GM23338 (cell line): ENCODE results near the gene KDM6B. TPM values are rescaled to one million over a fixed set of nuclear protein-coding genes. Genes with fewer than 3 reads are reported as not detected.

Experiments used
- ATAC-seq: fragments of 200-7000 bp; cut with Tn5 transposase; 3 replicates; pipeline ENCODE4 v1.9.1; 2020
- DNase-seq: peaks from one replicate; pipeline ENCODE4 v3.0.0-alpha.2; 2015; ENCODE audit warnings: low spot score
- H2AFZ ChIP-seq: fragments of 200-600 bp; sonication (generic); 2 replicates; pipeline ENCODE4 v1.8.0; 2016; ENCODE audit warnings: antibody characterized with exemption, mild to moderate bottlenecking, moderate library complexity
- H3F3A ChIP-seq: fragments of 200-600 bp; sonication (generic); replicated peaks from 2 replicates; pipeline ENCODE4 v1.8.0; 2017; ENCODE audit warnings: antibody characterized with exemption, mixed run types, low read depth
- H3K27ac ChIP-seq: fragments of 200-600 bp; sonication (generic); 2 replicates; pipeline ENCODE4 v1.6.1; 2016; ENCODE audit warnings: low read depth
- H3K27me3 ChIP-seq: fragments of 200-600 bp; sonication (generic); 2 replicates; pipeline ENCODE4 v1.8.0; 2016; ENCODE audit warnings: mild to moderate bottlenecking, mixed run types, moderate library complexity; ENCODE audit not compliant: insufficient read depth
- H3K36me3 ChIP-seq: fragments of 200-600 bp; sonication (generic); 2 replicates; pipeline ENCODE4 v1.8.0; 2016; ENCODE audit warnings: mild to moderate bottlenecking; ENCODE audit not compliant: insufficient read depth
- H3K4me1 ChIP-seq: fragments of 200-600 bp; sonication (generic); 2 replicates; pipeline ENCODE4 v1.8.0; 2016; ENCODE audit warnings: mild to moderate bottlenecking, moderate library complexity; ENCODE audit not compliant: insufficient read depth
- H3K4me2 ChIP-seq: fragments of 200-600 bp; sonication (generic); 2 replicates; pipeline ENCODE4 v1.7.1; 2017; ENCODE audit warnings: mixed run types
- H3K4me3 ChIP-seq: fragments of 200-600 bp; sonication (generic); 2 replicates; pipeline ENCODE4 v1.6.1; 2016; ENCODE audit warnings: mixed run types
- H3K79me2 ChIP-seq: fragments of 200-600 bp; sonication (generic); replicated peaks from 2 replicates; pipeline ENCODE4 v1.8.0; 2017; ENCODE audit warnings: mild to moderate bottlenecking; ENCODE audit not compliant: insufficient read depth
- H3K9me2 ChIP-seq: fragments of 200-600 bp; sonication (generic); 2 replicates; pipeline ENCODE4 v1.8.0; 2017; ENCODE audit not compliant: insufficient read depth
- H4K20me1 ChIP-seq: fragments of 200-600 bp; sonication (generic); replicated peaks from 2 replicates; pipeline ENCODE4 v1.8.0; 2017; ENCODE audit warnings: mild to moderate bottlenecking; ENCODE audit not compliant: insufficient read depth
- H3K27ac Mint-ChIP-seq: 2 replicates; pipeline ENCODE4 v1.8.0; 2020; ENCODE audit warnings: inconsistent platforms, mild to moderate bottlenecking, moderate library complexity, mixed read lengths
- H3K27me3 Mint-ChIP-seq: 3 replicates; pipeline ENCODE4 v1.8.0; 2022; ENCODE audit warnings: low read depth, mild to moderate bottlenecking, moderate library complexity, mixed read lengths, inconsistent platforms; ENCODE audit not compliant: insufficient read depth, poor library complexity
- H3K36me3 Mint-ChIP-seq: 3 replicates; pipeline ENCODE4 v1.8.0; 2021; ENCODE audit warnings: low read depth, mild to moderate bottlenecking, inconsistent platforms, moderate library complexity, mixed read lengths
- H3K4me1 Mint-ChIP-seq: 3 replicates; pipeline ENCODE4 v1.8.0; 2020; ENCODE audit warnings: mild to moderate bottlenecking, inconsistent platforms, mixed read lengths
- H3K4me3 Mint-ChIP-seq: 3 replicates; pipeline ENCODE4 v1.8.0; 2021; ENCODE audit warnings: moderate library complexity, mild to moderate bottlenecking, inconsistent platforms, mixed read lengths
- H3K9me3 Mint-ChIP-seq: 3 replicates; pipeline ENCODE4 v1.8.0; 2020; ENCODE audit warnings: moderate library complexity, mild to moderate bottlenecking, inconsistent platforms, mixed read lengths
- EZH2 ChIP-seq: fragments of 200-600 bp; sonication (generic); IDR thresholded peaks from one replicate; pipeline ENCODE4 v1.8.0; 2017; ENCODE audit warnings: antibody characterized with exemption, mild to moderate bottlenecking, low read depth; ENCODE audit not compliant: unreplicated experiment
- EZH2phosphoT487 ChIP-seq: fragments of 200-600 bp; sonication (generic); IDR thresholded peaks from one replicate; pipeline ENCODE4 v1.8.1; 2018; ENCODE audit warnings: antibody characterized with exemption; ENCODE audit not compliant: unreplicated experiment
- JUNB ChIP-seq: IDR thresholded peaks from one replicate; pipeline ENCODE4 v1.6.1; 2016; ENCODE audit warnings: antibody characterized with exemption; ENCODE audit not compliant: unreplicated experiment
- NANOG ChIP-seq: IDR thresholded peaks from 2 replicates; pipeline ENCODE4 v1.6.1; 2016; ENCODE audit warnings: antibody characterized with exemption, borderline replicate concordance
- POLR2AphosphoS5 ChIP-seq: IDR thresholded peaks from 2 replicates; pipeline ENCODE4 v1.6.1; 2016; ENCODE audit warnings: antibody characterized with exemption, low read depth
- STAT1 ChIP-seq: IDR thresholded peaks from one replicate; pipeline ENCODE4 v1.6.1; 2016; ENCODE audit warnings: antibody characterized with exemption; ENCODE audit not compliant: unreplicated experiment
- ZNF114 ChIP-seq: fragments of 250-450 bp; sonication (Bioruptor Pico); IDR thresholded peaks from 2 replicates; pipeline ENCODE4 v1.5.0; 2020; ENCODE audit warnings: mild to moderate bottlenecking, moderate library complexity
- polyA plus RNA-seq: library from polyadenylated mRNA; unstranded; fragments of >200 nt; fragmentation: Nextera tagmentation; extraction: Ambion mirVana; gene quantifications from 2 replicates; pipeline ENCODE4 v1.2.1, GENCODE V29; 2016
- total RNA-seq: library from RNA; depleted of rRNA; stranded (reverse); fragments of >200 nt; shearing (Covaris generic); gene quantifications from 2 replicates; pipeline ENCODE4 v1.2.3, GENCODE V29; 2014
- TF ChIP-seq, protein P1 (sequence below): fragments of 250-450 bp; sonication (Bioruptor Pico); IDR thresholded peaks from 2 replicates; pipeline ENCODE4 v1.5.0; 2020; ENCODE audit warnings: mild to moderate bottlenecking, moderate library complexity
- TF ChIP-seq, protein P2 (sequence below), 2 experiments: fragments of 200-600 bp in 1 of 2; sonication (generic) in 1 of 2; conservative IDR thresholded peaks; 2 replicates each; pipeline versions ENCODE4 v1.5.1 to v1.6.1; 2016 to 2017; ENCODE audit warnings: antibody characterized with exemption in 2 of 2, low read depth in 2 of 2, mild to moderate bottlenecking in 2 of 2, moderate library complexity in 1 of 2
- TF ChIP-seq, protein P3 (sequence below): IDR thresholded peaks from 2 replicates; pipeline ENCODE4 v1.6.1; 2016; ENCODE audit warnings: antibody characterized with exemption
- TF ChIP-seq, protein P4 (sequence below): IDR thresholded peaks from one replicate; pipeline ENCODE4 v1.6.1; 2018; ENCODE audit warnings: antibody characterized with exemption; ENCODE audit not compliant: unreplicated experiment

KDM6B gene
- total and polyA plus RNA-seq, 2 experiments from 2014 or later = 1.1 to 1.4 TPM

DNA sequence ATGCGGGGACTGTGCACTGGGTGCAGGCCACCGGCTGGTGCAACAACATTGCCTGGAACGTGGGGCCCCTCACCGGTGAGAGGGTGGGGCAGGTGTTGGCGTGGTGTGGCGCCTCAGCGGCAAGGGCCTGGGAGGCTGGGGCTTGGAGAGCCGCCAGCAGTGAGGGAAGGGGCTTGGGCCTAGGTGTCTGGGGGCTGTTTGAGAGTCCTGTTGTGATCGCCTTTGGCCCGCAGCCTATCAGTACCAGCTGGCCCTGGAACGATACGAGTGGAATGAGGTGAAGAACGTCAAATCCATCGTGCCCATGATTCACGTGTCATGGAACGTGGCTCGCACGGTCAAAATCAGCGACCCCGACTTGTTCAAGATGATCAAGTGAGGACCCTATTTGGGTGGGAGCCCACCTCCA, 18.2 kb downstream of the KDM6B start:
- no peak overlapping the region for H3K27ac Mint-ChIP-seq
- peaks cover 28% of the 10 kb centered on the region for H3K27me3 Mint-ChIP-seq
- no peaks in the 10 kb centered on the region; the same call in 1 of the 2 replicates for H4K20me1 ChIP-seq
- no peak for TF ChIP-seq ZNF114 (CRISPR knock-in tag)
- TF ChIP-seq, protein P1, sequence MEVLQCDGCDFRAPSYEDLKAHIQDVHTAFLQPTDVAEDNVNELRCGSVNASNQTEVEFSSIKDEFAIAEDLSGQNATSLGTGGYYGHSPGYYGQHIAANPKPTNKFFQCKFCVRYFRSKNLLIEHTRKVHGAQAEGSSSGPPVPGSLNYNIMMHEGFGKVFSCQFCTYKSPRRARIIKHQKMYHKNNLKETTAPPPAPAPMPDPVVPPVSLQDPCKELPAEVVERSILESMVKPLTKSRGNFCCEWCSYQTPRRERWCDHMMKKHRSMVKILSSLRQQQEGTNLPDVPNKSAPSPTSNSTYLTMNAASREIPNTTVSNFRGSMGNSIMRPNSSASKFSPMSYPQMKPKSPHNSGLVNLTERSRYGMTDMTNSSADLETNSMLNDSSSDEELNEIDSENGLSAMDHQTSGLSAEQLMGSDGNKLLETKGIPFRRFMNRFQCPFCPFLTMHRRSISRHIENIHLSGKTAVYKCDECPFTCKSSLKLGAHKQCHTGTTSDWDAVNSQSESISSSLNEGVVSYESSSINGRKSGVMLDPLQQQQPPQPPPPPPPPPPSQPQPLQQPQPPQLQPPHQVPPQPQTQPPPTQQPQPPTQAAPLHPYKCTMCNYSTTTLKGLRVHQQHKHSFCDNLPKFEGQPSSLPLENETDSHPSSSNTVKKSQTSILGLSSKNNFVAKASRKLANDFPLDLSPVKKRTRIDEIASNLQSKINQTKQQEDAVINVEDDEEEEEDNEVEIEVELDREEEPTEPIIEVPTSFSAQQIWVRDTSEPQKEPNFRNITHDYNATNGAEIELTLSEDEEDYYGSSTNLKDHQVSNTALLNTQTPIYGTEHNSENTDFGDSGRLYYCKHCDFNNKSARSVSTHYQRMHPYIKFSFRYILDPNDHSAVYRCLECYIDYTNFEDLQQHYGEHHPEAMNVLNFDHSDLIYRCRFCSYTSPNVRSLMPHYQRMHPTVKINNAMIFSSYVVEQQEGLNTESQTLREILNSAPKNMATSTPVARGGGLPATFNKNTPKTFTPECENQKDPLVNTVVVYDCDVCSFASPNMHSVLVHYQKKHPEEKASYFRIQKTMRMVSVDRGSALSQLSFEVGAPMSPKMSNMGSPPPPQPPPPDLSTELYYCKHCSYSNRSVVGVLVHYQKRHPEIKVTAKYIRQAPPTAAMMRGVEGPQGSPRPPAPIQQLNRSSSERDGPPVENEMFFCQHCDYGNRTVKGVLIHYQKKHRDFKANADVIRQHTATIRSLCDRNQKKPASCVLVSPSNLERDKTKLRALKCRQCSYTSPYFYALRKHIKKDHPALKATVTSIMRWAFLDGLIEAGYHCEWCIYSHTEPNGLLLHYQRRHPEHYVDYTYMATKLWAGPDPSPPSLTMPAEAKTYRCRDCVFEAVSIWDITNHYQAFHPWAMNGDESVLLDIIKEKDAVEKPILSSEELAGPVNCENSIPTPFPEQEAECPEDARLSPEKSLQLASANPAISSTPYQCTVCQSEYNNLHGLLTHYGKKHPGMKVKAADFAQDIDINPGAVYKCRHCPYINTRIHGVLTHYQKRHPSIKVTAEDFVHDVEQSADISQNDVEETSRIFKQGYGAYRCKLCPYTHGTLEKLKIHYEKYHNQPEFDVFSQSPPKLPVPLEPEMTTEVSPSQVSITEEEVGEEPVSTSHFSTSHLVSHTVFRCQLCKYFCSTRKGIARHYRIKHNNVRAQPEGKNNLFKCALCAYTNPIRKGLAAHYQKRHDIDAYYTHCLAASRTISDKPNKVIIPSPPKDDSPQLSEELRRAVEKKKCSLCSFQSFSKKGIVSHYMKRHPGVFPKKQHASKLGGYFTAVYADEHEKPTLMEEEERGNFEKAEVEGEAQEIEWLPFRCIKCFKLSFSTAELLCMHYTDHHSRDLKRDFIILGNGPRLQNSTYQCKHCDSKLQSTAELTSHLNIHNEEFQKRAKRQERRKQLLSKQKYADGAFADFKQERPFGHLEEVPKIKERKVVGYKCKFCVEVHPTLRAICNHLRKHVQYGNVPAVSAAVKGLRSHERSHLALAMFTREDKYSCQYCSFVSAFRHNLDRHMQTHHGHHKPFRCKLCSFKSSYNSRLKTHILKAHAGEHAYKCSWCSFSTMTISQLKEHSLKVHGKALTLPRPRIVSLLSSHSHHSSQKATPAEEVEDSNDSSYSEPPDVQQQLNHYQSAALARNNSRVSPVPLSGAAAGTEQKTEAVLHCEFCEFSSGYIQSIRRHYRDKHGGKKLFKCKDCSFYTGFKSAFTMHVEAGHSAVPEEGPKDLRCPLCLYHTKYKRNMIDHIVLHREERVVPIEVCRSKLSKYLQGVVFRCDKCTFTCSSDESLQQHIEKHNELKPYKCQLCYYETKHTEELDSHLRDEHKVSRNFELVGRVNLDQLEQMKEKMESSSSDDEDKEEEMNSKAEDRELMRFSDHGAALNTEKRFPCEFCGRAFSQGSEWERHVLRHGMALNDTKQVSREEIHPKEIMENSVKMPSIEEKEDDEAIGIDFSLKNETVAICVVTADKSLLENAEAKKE (CRISPR knock-in tag) = no peak
- TF ChIP-seq, protein P2, sequence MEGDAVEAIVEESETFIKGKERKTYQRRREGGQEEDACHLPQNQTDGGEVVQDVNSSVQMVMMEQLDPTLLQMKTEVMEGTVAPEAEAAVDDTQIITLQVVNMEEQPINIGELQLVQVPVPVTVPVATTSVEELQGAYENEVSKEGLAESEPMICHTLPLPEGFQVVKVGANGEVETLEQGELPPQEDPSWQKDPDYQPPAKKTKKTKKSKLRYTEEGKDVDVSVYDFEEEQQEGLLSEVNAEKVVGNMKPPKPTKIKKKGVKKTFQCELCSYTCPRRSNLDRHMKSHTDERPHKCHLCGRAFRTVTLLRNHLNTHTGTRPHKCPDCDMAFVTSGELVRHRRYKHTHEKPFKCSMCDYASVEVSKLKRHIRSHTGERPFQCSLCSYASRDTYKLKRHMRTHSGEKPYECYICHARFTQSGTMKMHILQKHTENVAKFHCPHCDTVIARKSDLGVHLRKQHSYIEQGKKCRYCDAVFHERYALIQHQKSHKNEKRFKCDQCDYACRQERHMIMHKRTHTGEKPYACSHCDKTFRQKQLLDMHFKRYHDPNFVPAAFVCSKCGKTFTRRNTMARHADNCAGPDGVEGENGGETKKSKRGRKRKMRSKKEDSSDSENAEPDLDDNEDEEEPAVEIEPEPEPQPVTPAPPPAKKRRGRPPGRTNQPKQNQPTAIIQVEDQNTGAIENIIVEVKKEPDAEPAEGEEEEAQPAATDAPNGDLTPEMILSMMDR (conservative IDR thresholded peaks at IDR 0.05; ENCODE audit: low read depth in 2 of 2) = no peak
- no peak for TF ChIP-seq JUNB
- TF ChIP-seq, protein P3, sequence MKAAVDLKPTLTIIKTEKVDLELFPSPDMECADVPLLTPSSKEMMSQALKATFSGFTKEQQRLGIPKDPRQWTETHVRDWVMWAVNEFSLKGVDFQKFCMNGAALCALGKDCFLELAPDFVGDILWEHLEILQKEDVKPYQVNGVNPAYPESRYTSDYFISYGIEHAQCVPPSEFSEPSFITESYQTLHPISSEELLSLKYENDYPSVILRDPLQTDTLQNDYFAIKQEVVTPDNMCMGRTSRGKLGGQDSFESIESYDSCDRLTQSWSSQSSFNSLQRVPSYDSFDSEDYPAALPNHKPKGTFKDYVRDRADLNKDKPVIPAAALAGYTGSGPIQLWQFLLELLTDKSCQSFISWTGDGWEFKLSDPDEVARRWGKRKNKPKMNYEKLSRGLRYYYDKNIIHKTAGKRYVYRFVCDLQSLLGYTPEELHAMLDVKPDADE = no peak
- no peak for TF ChIP-seq NANOG
- no peak for TF ChIP-seq EZH2phosphoT487
- no peak for TF ChIP-seq EZH2
- no peak for TF ChIP-seq STAT1
- TF ChIP-seq POLR2AphosphoS5 = no peak
- TF ChIP-seq, protein P4, sequence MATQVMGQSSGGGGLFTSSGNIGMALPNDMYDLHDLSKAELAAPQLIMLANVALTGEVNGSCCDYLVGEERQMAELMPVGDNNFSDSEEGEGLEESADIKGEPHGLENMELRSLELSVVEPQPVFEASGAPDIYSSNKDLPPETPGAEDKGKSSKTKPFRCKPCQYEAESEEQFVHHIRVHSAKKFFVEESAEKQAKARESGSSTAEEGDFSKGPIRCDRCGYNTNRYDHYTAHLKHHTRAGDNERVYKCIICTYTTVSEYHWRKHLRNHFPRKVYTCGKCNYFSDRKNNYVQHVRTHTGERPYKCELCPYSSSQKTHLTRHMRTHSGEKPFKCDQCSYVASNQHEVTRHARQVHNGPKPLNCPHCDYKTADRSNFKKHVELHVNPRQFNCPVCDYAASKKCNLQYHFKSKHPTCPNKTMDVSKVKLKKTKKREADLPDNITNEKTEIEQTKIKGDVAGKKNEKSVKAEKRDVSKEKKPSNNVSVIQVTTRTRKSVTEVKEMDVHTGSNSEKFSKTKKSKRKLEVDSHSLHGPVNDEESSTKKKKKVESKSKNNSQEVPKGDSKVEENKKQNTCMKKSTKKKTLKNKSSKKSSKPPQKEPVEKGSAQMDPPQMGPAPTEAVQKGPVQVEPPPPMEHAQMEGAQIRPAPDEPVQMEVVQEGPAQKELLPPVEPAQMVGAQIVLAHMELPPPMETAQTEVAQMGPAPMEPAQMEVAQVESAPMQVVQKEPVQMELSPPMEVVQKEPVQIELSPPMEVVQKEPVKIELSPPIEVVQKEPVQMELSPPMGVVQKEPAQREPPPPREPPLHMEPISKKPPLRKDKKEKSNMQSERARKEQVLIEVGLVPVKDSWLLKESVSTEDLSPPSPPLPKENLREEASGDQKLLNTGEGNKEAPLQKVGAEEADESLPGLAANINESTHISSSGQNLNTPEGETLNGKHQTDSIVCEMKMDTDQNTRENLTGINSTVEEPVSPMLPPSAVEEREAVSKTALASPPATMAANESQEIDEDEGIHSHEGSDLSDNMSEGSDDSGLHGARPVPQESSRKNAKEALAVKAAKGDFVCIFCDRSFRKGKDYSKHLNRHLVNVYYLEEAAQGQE = no peak
- no peak overlapping the region for H3K27ac ChIP-seq
- peaks cover 27% of the 10 kb centered on the region for H3K4me1 Mint-ChIP-seq
- ATAC-seq (no peak), DNase-seq (no peak)
- 0 out of 2 replicates have a peak overlapping the region, but pooled peaks have one; percentile 52 for H2AFZ ChIP-seq
- peaks cover 38% of the 10 kb centered on the region for H3K4me1 ChIP-seq
- peaks cover 19% of the 10 kb centered on the region; the same call in 1 of the 2 replicates for H3F3A ChIP-seq
- peak overlapping the region; percentile 89; the same call in 1 of the 2 replicates for H3K4me2 ChIP-seq
- H3K4me3 ChIP-seq = peak overlapping the region; percentile 80; the same call in 1 of the 2 replicates
- no peaks in the 10 kb centered on the region for H3K79me2 ChIP-seq
- H3K36me3 ChIP-seq = no peaks in the 10 kb centered on the region; the same call in 1 of the 2 replicates
- no peaks in the 10 kb centered on the region for H3K9me2 ChIP-seq
- H3K9me3 Mint-ChIP-seq = no peaks in the 10 kb centered on the region; the same call in 2 of the 3 replicates
- no peaks in the 10 kb centered on the region; the same call in 2 of the 3 replicates for H3K36me3 Mint-ChIP-seq
- H3K27me3 ChIP-seq = peaks cover 85% of the 10 kb centered on the region
- H3K4me3 Mint-ChIP-seq = peak overlapping the region; percentile 82
